Inferior parietal cortex (tissue), 1 donor: ENCODE measurements around the gene RAP1GAP2.
"Not testable (repeated sequence)": the region's sequence is repeated elsewhere in the genome, so short reads cannot be mapped to it uniquely, and the experiment has no call there.

Experiments
- DNase-seq: peaks from one replicate; pipeline ENCODE4 v3.0.0-alpha.2; 2016; ENCODE audit errors: extremely low spot score

The RAP1GAP2 gene

DNA sequence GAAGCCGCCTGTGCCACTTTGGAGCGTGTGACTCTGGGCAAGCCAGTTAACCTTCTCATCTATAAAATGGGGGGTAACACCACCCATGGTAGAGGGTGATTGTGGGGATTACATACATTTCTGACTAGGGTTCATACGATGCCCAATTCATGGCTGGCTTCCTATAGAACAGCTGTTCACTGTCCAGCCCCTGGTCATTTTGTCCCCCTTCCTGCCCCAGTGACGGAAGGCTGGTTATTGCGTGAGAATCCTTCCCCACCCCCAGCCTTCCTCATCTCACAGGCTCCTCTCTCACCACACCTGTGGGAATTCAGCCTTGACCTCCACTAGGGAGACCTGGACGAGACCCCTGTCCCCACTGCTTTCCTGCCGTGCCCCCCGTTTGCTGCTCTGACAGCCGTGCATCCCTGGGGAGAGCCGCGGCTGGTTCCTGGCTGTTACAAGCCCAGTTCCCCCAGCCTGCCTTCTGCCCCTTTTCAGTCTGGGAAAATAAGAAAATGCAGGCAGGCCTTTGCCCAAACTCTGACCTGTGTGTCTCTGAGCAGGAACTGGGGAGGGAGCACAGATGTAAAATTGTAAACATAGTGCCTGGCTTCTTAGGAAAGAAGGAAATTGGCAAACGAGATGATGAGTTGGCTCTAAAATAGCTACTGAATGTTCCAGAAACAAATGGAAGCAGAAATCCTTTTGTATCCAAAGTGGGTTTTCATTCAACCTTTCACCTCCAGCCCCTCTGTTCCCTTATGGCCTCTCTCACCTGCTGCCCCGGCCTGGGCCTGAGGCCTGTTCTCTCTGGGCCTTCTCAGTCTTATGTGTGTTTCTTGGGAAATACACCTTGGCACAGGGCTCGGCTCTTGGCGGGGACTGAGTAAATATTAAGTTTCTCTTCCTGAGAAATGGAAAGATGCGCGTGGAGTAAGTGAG lies 199.9 kb downstream of the RAP1GAP2 start:
- DNase-seq = no peak

- DNase-seq = no peak
These were observed 200.8 kb downstream of the RAP1GAP2 start for GRCh38 chr17:2996810-2997670.

- not testable (repeated sequence) for DNase-seq
These were observed 202.2 kb downstream of the RAP1GAP2 start for GRCh38 chr17:2998469-2998901.

- DNase-seq = no peak
These were observed 206.5 kb downstream of the RAP1GAP2 start for GRCh38 chr17:3002538-3003295.

DNA sequence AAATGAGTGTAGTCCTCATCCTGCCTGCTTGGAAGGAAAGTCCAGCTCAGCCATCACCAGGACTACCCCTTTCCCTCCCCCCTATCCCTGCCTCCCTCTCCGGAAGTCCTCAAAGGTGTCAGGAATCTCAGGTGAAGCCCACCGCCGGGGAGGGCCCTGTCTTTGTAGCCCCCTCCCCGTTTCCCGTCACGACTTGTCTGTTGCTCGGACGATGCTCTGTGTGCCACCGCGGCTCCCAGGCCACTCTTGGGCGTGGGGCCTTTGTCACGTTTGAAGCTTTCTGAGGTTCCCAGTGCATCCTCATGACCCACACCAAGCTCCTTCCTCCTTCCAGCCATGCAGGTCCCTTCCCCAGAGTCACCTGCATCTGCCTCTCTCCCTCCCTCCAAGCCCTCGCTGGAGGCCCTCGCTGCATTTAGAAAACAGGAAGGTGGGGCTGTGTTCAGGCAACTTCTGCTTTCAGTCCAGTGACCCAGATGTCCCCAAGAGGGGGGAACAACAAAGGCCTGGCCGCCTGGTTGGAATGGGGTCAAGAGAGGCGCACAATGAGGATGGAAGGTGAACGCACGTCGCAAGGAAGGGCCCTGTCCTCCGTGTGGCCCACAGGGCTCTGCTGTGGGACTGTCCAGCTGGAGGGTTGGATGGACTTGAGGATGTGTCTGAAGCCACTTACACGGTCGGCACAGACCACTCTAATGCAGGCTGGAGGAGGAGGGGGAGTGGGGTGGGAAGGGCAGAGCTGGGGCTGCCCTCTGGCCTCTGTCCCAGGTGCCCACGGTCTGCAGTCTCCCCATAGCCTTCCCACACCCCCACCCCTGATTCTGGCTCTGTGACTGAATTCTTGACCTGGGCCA lies 207.3 kb downstream of the RAP1GAP2 start:
- peak; percentile 13 for DNase-seq

GRCh38 chr17:3004150-3004801 lies 208.0 kb downstream of the RAP1GAP2 start:
- peak; percentile 97 for DNase-seq

DNA sequence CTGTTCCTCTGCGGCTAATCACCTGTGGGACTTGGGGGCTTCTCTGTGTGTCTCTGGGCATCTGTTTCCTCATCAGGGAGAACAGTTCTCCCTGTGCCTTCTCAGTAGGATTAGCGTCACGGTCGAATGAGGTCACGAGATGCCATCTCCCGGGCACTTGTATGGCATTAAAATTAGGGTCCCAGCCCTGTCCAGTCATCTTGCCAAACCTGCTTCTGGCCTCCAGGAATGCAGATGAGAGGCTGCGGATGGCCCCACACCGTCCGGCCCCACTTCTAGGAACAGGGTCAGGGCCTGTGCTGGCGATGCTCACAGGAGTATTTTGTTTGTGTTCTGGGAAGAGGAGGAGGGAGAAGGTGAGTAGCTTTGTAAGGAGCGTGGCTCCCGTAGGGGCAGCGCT lies 208.7 kb downstream of the RAP1GAP2 start:
- DNase-seq = no peak

DNA sequence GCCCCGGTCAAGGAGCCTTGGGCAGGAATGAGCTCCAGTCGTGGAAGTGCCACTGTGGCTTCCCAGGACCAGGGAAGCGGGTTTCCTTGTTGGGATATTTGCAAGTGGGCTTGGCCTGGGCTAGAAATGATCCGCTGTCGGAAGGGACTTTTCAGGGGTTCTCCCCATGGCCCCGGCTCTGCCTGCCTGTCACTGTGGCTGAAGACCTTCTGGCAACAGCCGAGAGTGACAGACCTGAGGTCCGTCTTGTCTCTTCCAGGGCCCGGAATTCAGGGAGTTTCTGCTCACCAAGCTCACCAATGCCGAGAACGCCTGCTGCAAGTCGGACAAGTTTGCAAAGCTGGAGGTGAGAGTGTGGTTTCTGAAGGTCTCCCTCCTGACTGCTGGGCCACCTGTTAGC lies 209.5 kb downstream of the RAP1GAP2 start:
- no peak for DNase-seq

DNA sequence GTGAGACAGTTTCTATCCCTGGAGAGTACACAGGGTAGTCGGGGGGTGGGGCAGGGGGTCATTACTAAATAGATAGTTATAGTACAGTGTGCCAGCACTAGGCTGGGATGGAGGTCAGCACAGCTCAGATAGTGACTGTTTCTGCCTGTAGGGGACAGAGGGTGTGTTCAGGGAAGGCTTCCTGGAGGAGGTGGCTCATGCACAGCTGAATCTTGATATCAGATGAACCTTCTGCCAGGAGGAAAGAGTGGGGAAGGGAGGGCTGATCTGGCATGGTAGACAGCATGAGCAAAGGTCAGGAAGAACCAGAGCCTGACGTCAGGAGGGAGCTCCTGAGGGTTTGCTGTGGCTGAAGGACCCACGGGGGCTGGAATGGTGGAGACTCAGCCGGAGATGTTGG lies 210.6 kb downstream of the RAP1GAP2 start:
- DNase-seq = no peak

- no peak for DNase-seq
These were observed 211.4 kb downstream of the RAP1GAP2 start for GRCh38 chr17:3007651-3008121.

GRCh38 chr17:3008336-3009288 lies 212.4 kb downstream of the RAP1GAP2 start:
- DNase-seq = no peak

DNA sequence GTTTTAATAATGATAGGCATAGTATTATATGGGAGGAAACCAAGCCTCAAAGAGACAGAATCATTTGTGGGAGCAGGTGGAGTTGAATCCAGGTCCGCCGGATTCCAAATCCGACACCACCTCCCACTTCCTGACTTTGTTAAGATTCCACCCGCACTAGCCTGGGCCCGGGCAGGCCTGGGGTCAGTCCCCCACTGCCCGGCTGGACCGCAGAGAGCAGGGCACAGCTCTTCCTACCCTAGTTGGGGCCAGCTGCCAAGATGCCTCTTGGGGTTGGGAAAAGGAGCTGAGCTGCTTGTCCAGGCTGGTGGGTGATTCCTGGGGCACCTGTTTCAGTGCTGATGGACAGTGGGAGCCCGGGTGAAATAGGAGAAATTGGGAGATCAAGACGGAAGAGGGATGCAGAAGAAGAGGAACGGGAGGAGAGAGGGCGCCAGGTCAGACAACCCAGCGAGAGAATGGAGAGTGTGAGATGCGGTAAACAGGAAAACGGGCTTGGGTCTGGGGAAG lies 213.2 kb downstream of the RAP1GAP2 start:
- no peak for DNase-seq

GRCh38 chr17:3011891-3012290 lies 215.7 kb downstream of the RAP1GAP2 start:
- DNase-seq = no peak

DNA sequence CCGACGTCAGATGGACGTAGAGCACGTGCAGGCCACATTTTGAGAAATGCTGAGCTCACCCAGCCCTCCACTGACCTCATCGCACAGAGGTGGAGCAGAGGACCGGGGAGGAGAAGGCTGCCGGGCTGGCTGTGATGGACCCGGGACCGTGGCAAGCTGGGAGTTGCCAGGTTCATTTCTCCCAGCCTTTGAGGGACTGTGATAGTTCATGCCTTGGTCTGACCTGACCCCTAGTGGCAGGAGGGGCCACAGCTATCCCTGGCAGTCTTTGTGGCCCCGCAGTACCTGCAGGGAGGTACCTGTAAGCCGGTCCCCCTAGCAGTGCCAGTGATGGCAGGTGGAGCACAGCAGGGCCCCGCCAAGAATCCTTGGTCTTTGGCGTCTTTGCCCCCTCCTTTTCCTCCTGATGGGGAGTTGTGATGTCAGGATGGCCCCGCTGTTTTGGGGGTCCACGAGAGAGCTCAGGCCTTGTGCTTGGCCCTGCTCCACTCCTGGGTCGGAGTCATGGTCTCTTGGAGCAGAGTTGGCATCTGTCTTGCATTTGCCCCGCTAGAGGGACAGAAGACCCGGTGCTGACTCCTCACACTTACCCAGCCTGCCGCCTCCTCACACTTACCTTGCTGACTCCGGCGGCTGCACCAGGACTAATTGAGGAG lies 216.8 kb downstream of the RAP1GAP2 start:
- DNase-seq = peak; percentile 71

- no peak for DNase-seq
These were observed 219.7 kb downstream of the RAP1GAP2 start for GRCh38 chr17:3015890-3016289.

GRCh38 chr17:3017936-3018335 lies 221.7 kb downstream of the RAP1GAP2 start:
- no peak for DNase-seq

GRCh38 chr17:3019761-3020160 lies 223.5 kb downstream of the RAP1GAP2 start:
- no peak for DNase-seq

DNA sequence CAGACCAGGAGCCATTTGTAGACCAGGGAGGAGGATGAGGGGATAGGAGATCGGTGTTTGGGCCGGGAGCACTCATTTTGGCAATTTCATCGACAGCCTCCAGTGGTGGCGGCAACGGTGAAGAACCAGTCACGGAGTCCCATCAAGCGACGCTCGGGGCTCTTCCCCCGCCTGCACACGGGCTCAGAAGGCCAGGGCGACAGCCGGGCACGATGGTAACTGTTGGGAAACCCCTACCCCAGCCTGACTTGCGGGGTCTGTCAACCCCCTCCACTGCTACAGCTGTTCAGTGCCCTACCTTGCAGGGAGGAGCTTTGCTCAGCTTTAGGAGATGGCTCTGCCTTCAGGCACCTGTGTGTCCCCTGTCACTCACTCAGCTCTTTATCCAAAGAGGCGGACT lies 224.1 kb downstream of the RAP1GAP2 start:
- no peak for DNase-seq
